ENCODE results near the gene DSCAM. TPM values are rescaled to one million over a fixed set of nuclear protein-coding genes. Genes with fewer than 3 reads are reported as not detected.

DSCAM gene
- total and polyA plus RNA-seq, 2 donors (not counting 1 experiment from before 2014, with no cell fraction given) = under 0.01 to 0.01 TPM

GRCh38 chr21:40016234-40016633, 830.7 kb downstream of the DSCAM start:
- Histone ChIP-seq H4K20me1 (ENCODE audit: control insufficient read depth, extremely low read depth, insufficient read depth, low read length) (no peaks in the 10 kb centered on the region), H3K4me2 (ENCODE audit: extremely low read depth, insufficient read depth, low read length) (no peak overlapping the region), H3K9ac (ENCODE audit: insufficient read depth, low read length) (no peak overlapping the region), H3K79me2 (ENCODE audit: control insufficient read depth, insufficient read depth, low read length) (no peaks in the 10 kb centered on the region), H2AFZ (ENCODE audit: low read length) (no peak overlapping the region), H3K36me3 (ENCODE audit: control insufficient read depth, insufficient read depth, low read length) (no peaks in the 10 kb centered on the region), H3K27ac (ENCODE audit: insufficient read depth, low read length) (no peak overlapping the region), H3K9me3 (ENCODE audit: control insufficient read depth, insufficient read depth, low read depth, low read length) (no peaks in the 10 kb centered on the region), H3K4me3 (replicated peaks in 1 of 4; ENCODE audit: control extremely low read depth in 1 of 4, insufficient read depth in 1 of 4, low read depth in 3 of 4, low read length in 4 of 4) (no peak overlapping the region), H3K27me3 (ENCODE audit: control insufficient read depth, insufficient read depth, low read length) (no peaks in the 10 kb centered on the region), H3K4me1 (ENCODE audit: control insufficient read depth, extremely low read depth, insufficient read depth, low read length) (no peaks in the 10 kb centered on the region)
- TF ChIP-seq EZH2 (IDR thresholded peaks at IDR 0.05; ENCODE audit: low read length, missing control alignments) (no peak), CTCF (conservative IDR thresholded peaks at IDR 0.05 in 1 of 2, IDR thresholded peaks at IDR 0.05 in 1 of 2; ENCODE audit: low read depth in 1 of 2, low read length in 2 of 2) (no peak)
- DNase-seq (ENCODE audit: low read depth in 2 of 2) = no peak

GRCh38 chr21:40015818-40016217, 831.1 kb downstream of the DSCAM start:
- no peak for TF ChIP-seq CTCF (conservative IDR thresholded peaks at IDR 0.05 in 1 of 2, IDR thresholded peaks at IDR 0.05 in 1 of 2; ENCODE audit: low read depth in 1 of 2, low read length in 2 of 2)
- TF ChIP-seq EZH2 (IDR thresholded peaks at IDR 0.05; ENCODE audit: low read length, missing control alignments) = no peak
- H3K4me2 ChIP-seq (ENCODE audit: extremely low read depth, insufficient read depth, low read length) = no peak overlapping the region
- no peaks in the 10 kb centered on the region for H3K27me3 ChIP-seq (ENCODE audit: control insufficient read depth, insufficient read depth, low read length)
- DNase-seq (ENCODE audit: low read depth in 2 of 2) = no peak
- no peaks in the 10 kb centered on the region for H3K4me1 ChIP-seq (ENCODE audit: control insufficient read depth, extremely low read depth, insufficient read depth, low read length)
- H3K36me3 ChIP-seq (ENCODE audit: control insufficient read depth, insufficient read depth, low read length) = no peaks in the 10 kb centered on the region
- no peak overlapping the region for H3K27ac ChIP-seq (ENCODE audit: insufficient read depth, low read length)
- H3K9me3 ChIP-seq (ENCODE audit: control insufficient read depth, insufficient read depth, low read depth, low read length) = no peaks in the 10 kb centered on the region
- no peak overlapping the region for H3K4me3 ChIP-seq (replicated peaks in 1 of 4; ENCODE audit: control extremely low read depth in 1 of 4, insufficient read depth in 1 of 4, low read depth in 3 of 4, low read length in 4 of 4)
- H3K79me2 ChIP-seq (ENCODE audit: control insufficient read depth, insufficient read depth, low read length) = no peaks in the 10 kb centered on the region
- H4K20me1 ChIP-seq (ENCODE audit: control insufficient read depth, extremely low read depth, insufficient read depth, low read length) = no peaks in the 10 kb centered on the region
- no peak overlapping the region for H3K9ac ChIP-seq (ENCODE audit: insufficient read depth, low read length)
- H2AFZ ChIP-seq (ENCODE audit: low read length) = no peak overlapping the region

- no peak overlapping the region for H3K4me3 ChIP-seq (replicated peaks in 1 of 4; ENCODE audit: control extremely low read depth in 1 of 4, insufficient read depth in 1 of 4, low read depth in 3 of 4, low read length in 4 of 4)
- no peaks in the 10 kb centered on the region for H3K4me1 ChIP-seq (ENCODE audit: control insufficient read depth, extremely low read depth, insufficient read depth, low read length)
- H3K27me3 ChIP-seq (ENCODE audit: control insufficient read depth, insufficient read depth, low read length) = no peaks in the 10 kb centered on the region
- H2AFZ ChIP-seq (ENCODE audit: low read length) = no peak overlapping the region
- no peak overlapping the region for H3K27ac ChIP-seq (ENCODE audit: insufficient read depth, low read length)
- no peak for DNase-seq (ENCODE audit: low read depth in 2 of 2)
- H3K36me3 ChIP-seq (ENCODE audit: control insufficient read depth, insufficient read depth, low read length) = no peaks in the 10 kb centered on the region
- no peaks in the 10 kb centered on the region for H3K9me3 ChIP-seq (ENCODE audit: control insufficient read depth, insufficient read depth, low read depth, low read length)
- no peak for TF ChIP-seq EZH2 (IDR thresholded peaks at IDR 0.05; ENCODE audit: low read length, missing control alignments)
- TF ChIP-seq CTCF (conservative IDR thresholded peaks at IDR 0.05 in 1 of 2, IDR thresholded peaks at IDR 0.05 in 1 of 2; ENCODE audit: low read depth in 1 of 2, low read length in 2 of 2) = no peak
- no peak overlapping the region for H3K4me2 ChIP-seq (ENCODE audit: extremely low read depth, insufficient read depth, low read length)
- no peaks in the 10 kb centered on the region for H3K79me2 ChIP-seq (ENCODE audit: control insufficient read depth, insufficient read depth, low read length)
- no peak overlapping the region for H3K9ac ChIP-seq (ENCODE audit: insufficient read depth, low read length)
- no peaks in the 10 kb centered on the region for H4K20me1 ChIP-seq (ENCODE audit: control insufficient read depth, extremely low read depth, insufficient read depth, low read length)
Observed at GRCh38 chr21:40014394-40014793, 832.6 kb downstream of the DSCAM start.
